WTC11 (cell line): ENCODE data around the gene GNLY.

Experiments
- ATF2 ChIP-seq: sonication (generic); formaldehyde crosslinking; IDR thresholded peaks from 2 replicates; pipeline ENCODE4 v1.8.1; 2022; ENCODE audit warnings: low read depth, missing genetic modification reagents, borderline replicate concordance
- ETV6 ChIP-seq: sonication (generic); formaldehyde crosslinking; IDR thresholded peaks from 2 replicates; pipeline ENCODE4 v1.8.1; 2022; ENCODE audit warnings: mild to moderate bottlenecking, missing genetic modification reagents
- FOXK1 ChIP-seq: sonication (generic); formaldehyde crosslinking; IDR thresholded peaks from 2 replicates; pipeline ENCODE4 v1.8.0; 2022; ENCODE audit warnings: mild to moderate bottlenecking, moderate library complexity, missing genetic modification reagents
- FOXP1 ChIP-seq: sonication (generic); formaldehyde crosslinking; IDR thresholded peaks from 2 replicates; pipeline ENCODE4 v1.8.0; 2022; ENCODE audit warnings: missing genetic modification reagents, mild to moderate bottlenecking, moderate library complexity, borderline replicate concordance
- IRF2 ChIP-seq: sonication (generic); formaldehyde crosslinking; IDR thresholded peaks from 2 replicates; pipeline ENCODE4 v1.8.0; 2022; ENCODE audit warnings: low read depth, missing genetic modification reagents, borderline replicate concordance
- SP1 ChIP-seq: sonication (generic); formaldehyde crosslinking; conservative IDR thresholded peaks from 2 replicates; pipeline ENCODE4 v1.8.1; 2022; ENCODE audit warnings: missing genetic modification reagents
- USF1 ChIP-seq: sonication (generic); formaldehyde crosslinking; IDR thresholded peaks from 2 replicates; pipeline ENCODE4 v1.8.0; 2022; ENCODE audit warnings: mild to moderate bottlenecking, missing genetic modification reagents
- ZNF232 ChIP-seq: sonication (generic); formaldehyde crosslinking; IDR thresholded peaks from 2 replicates; pipeline ENCODE4 v1.8.0; 2022; ENCODE audit warnings: mild to moderate bottlenecking, missing genetic modification reagents
- ZNF317 ChIP-seq: sonication (generic); formaldehyde crosslinking; IDR thresholded peaks from 2 replicates; pipeline ENCODE4 v1.8.1; 2023; ENCODE audit warnings: low read depth, mild to moderate bottlenecking, moderate library complexity, missing genetic modification reagents, borderline replicate concordance
- TF ChIP-seq, protein P1 (sequence below): fragments of 200-600 bp; IDR thresholded peaks from 2 replicates; pipeline ENCODE4 v1.8.0; 2022; ENCODE audit warnings: antibody characterized with exemption
- TF ChIP-seq, protein P2 (sequence below): sonication (generic); formaldehyde crosslinking; IDR thresholded peaks from 2 replicates; pipeline ENCODE4 v1.8.0; 2022; ENCODE audit warnings: mild to moderate bottlenecking, missing genetic modification reagents
- TF ChIP-seq, protein P3 (sequence below): sonication (generic); formaldehyde crosslinking; IDR thresholded peaks from 2 replicates; pipeline ENCODE4 v1.8.1; 2023; ENCODE audit warnings: mild to moderate bottlenecking, missing genetic modification reagents
- TF ChIP-seq, protein P4 (sequence below): sonication (generic); formaldehyde crosslinking; conservative IDR thresholded peaks from 2 replicates; pipeline ENCODE4 v1.8.1; 2023; ENCODE audit warnings: mild to moderate bottlenecking, low read depth, missing genetic modification reagents, moderate library complexity
- TF ChIP-seq, protein P5 (sequence below): sonication (generic); formaldehyde crosslinking; IDR thresholded peaks from 2 replicates; pipeline ENCODE4 v1.8.0; 2022; ENCODE audit warnings: mild to moderate bottlenecking, missing genetic modification reagents

GRCh38 chr2:85674417-85674816 is 19.7 kb upstream of the GNLY start:
- TF ChIP-seq, protein P1, sequence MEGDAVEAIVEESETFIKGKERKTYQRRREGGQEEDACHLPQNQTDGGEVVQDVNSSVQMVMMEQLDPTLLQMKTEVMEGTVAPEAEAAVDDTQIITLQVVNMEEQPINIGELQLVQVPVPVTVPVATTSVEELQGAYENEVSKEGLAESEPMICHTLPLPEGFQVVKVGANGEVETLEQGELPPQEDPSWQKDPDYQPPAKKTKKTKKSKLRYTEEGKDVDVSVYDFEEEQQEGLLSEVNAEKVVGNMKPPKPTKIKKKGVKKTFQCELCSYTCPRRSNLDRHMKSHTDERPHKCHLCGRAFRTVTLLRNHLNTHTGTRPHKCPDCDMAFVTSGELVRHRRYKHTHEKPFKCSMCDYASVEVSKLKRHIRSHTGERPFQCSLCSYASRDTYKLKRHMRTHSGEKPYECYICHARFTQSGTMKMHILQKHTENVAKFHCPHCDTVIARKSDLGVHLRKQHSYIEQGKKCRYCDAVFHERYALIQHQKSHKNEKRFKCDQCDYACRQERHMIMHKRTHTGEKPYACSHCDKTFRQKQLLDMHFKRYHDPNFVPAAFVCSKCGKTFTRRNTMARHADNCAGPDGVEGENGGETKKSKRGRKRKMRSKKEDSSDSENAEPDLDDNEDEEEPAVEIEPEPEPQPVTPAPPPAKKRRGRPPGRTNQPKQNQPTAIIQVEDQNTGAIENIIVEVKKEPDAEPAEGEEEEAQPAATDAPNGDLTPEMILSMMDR, result no peak
- TF ChIP-seq ZNF232 (CRISPR knock-in tag), result no peak
- no peak for TF ChIP-seq ZNF317 (CRISPR knock-in tag)
- TF ChIP-seq, protein P2, sequence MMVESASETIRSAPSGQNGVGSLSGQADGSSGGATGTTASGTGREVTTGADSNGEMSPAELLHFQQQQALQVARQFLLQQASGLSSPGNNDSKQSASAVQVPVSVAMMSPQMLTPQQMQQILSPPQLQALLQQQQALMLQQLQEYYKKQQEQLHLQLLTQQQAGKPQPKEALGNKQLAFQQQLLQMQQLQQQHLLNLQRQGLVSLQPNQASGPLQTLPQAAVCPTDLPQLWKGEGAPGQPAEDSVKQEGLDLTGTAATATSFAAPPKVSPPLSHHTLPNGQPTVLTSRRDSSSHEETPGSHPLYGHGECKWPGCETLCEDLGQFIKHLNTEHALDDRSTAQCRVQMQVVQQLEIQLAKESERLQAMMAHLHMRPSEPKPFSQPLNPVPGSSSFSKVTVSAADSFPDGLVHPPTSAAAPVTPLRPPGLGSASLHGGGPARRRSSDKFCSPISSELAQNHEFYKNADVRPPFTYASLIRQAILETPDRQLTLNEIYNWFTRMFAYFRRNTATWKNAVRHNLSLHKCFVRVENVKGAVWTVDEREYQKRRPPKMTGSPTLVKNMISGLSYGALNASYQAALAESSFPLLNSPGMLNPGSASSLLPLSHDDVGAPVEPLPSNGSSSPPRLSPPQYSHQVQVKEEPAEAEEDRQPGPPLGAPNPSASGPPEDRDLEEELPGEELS (CRISPR knock-in tag), result no peak
- TF ChIP-seq FOXP1, result no peak
- TF ChIP-seq, protein P3, sequence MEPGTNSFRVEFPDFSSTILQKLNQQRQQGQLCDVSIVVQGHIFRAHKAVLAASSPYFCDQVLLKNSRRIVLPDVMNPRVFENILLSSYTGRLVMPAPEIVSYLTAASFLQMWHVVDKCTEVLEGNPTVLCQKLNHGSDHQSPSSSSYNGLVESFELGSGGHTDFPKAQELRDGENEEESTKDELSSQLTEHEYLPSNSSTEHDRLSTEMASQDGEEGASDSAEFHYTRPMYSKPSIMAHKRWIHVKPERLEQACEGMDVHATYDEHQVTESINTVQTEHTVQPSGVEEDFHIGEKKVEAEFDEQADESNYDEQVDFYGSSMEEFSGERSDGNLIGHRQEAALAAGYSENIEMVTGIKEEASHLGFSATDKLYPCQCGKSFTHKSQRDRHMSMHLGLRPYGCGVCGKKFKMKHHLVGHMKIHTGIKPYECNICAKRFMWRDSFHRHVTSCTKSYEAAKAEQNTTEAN, result no peak
- TF ChIP-seq SP1, result no peak
- TF ChIP-seq, protein P4, sequence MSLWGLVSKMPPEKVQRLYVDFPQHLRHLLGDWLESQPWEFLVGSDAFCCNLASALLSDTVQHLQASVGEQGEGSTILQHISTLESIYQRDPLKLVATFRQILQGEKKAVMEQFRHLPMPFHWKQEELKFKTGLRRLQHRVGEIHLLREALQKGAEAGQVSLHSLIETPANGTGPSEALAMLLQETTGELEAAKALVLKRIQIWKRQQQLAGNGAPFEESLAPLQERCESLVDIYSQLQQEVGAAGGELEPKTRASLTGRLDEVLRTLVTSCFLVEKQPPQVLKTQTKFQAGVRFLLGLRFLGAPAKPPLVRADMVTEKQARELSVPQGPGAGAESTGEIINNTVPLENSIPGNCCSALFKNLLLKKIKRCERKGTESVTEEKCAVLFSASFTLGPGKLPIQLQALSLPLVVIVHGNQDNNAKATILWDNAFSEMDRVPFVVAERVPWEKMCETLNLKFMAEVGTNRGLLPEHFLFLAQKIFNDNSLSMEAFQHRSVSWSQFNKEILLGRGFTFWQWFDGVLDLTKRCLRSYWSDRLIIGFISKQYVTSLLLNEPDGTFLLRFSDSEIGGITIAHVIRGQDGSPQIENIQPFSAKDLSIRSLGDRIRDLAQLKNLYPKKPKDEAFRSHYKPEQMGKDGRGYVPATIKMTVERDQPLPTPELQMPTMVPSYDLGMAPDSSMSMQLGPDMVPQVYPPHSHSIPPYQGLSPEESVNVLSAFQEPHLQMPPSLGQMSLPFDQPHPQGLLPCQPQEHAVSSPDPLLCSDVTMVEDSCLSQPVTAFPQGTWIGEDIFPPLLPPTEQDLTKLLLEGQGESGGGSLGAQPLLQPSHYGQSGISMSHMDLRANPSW (CRISPR knock-in tag), result no peak
- no peak for TF ChIP-seq ETV6 (CRISPR knock-in tag)
- TF ChIP-seq USF1, result no peak
- TF ChIP-seq ATF2 (CRISPR knock-in tag), result no peak
- TF ChIP-seq, protein P5, sequence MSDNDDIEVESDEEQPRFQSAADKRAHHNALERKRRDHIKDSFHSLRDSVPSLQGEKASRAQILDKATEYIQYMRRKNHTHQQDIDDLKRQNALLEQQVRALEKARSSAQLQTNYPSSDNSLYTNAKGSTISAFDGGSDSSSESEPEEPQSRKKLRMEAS (CRISPR knock-in tag), result no peak
- no peak for TF ChIP-seq IRF2
- TF ChIP-seq FOXK1, result no peak
